Immature natural killer cell (primary cell): Measurements from ENCODE around the gene LDLR. TPM values are rescaled to one million over a fixed set of nuclear protein-coding genes. Genes with fewer than 3 reads are reported as not detected.
"Not testable (repeated sequence)": the region's sequence is repeated elsewhere in the genome, so short reads cannot be mapped to it uniquely, and the experiment has no call there.

Experiments used
- DNase-seq, 3 donors: peaks; one replicate each; pipeline ENCODE4 v3.0.0; 2022; ENCODE audit warnings: mixed read lengths in 1 of 3
- H3K27ac Mint-ChIP-seq, 6 donors: one replicate each; pipeline ENCODE4 v1.8.0; 2020; ENCODE audit warnings: mixed read lengths in 6 of 6, mild to moderate bottlenecking in 5 of 6, inconsistent platforms in 4 of 6, moderate library complexity in 3 of 6
- H3K27me3 Mint-ChIP-seq, 3 donors: one replicate each; pipeline ENCODE4 v1.8.0; 2020 to 2021; ENCODE audit warnings: low read depth in 3 of 3, mild to moderate bottlenecking in 3 of 3, mixed read lengths in 3 of 3, moderate library complexity in 3 of 3, inconsistent platforms in 1 of 3
- H3K36me3 Mint-ChIP-seq, 3 donors: one replicate each; pipeline ENCODE4 v1.8.0; 2020; ENCODE audit warnings: mixed read lengths in 3 of 3, inconsistent platforms in 2 of 3, mild to moderate bottlenecking in 2 of 3
- H3K4me1 Mint-ChIP-seq, 2 donors: one replicate each; pipeline ENCODE4 v1.8.0; 2020; ENCODE audit warnings: inconsistent platforms in 2 of 2, mild to moderate bottlenecking in 2 of 2, mixed read lengths in 2 of 2, moderate library complexity in 1 of 2
- H3K4me3 Mint-ChIP-seq, 5 donors: one replicate each; pipeline ENCODE4 v1.8.0; 2020; ENCODE audit warnings: mild to moderate bottlenecking in 5 of 5, mixed read lengths in 5 of 5, inconsistent platforms in 3 of 5, moderate library complexity in 3 of 5
- H3K9me3 Mint-ChIP-seq, 6 donors: one replicate each; pipeline ENCODE4 v1.8.0; 2020; ENCODE audit warnings: mild to moderate bottlenecking in 6 of 6, mixed read lengths in 6 of 6, inconsistent platforms in 4 of 6, moderate library complexity in 3 of 6
- polyA plus RNA-seq, 3 donors: library from polyadenylated mRNA; unstranded; fragments of 300-500 nt; fragmentation: Illumina TruSeq; gene quantifications; one replicate each; pipeline ENCODE4 v1.2.3, GENCODE V29; 2021

The LDLR gene
- polyA plus RNA-seq, 3 donors from 2014 or later: 10.8 to 28.1 (median 22.8) TPM

- Mint-ChIP-seq H3K4me3 (peak overlapping the region; percentile 88 to 94 (median 94)), H3K9me3 (no peaks in the 10 kb centered on the region), H3K27me3 (peaks cover 0 to 6% (median 0%) of the 10 kb centered on the region in 3 donors), H3K36me3 (no peaks in the 10 kb centered on the region), H3K4me1 (peaks cover 37 to 42% of the 10 kb centered on the region in 2 donors), H3K27ac (peak overlapping the region; percentile 84 to 96 (median 94))
- no peak for DNase-seq
Measured at GRCh38 chr19:11088506-11089253, 583 bp upstream of the LDLR start.

- peaks cover 47 to 51% of the 10 kb centered on the region in 2 donors for H3K4me1 Mint-ChIP-seq
- not testable (repeated sequence) for H3K9me3 Mint-ChIP-seq
Measured at GRCh38 chr19:11090014-11090263, 676 bp downstream of the LDLR start.

GRCh38 chr19:11090264-11090996 lies 1.2 kb downstream of the LDLR start:
- H3K36me3 Mint-ChIP-seq: peaks cover 0 to 5% (median 4%) of the 10 kb centered on the region in 3 donors
- H3K9me3 Mint-ChIP-seq: no peaks in the 10 kb centered on the region
- peak overlapping the region; percentile 93 to 96 (median 94) for H3K27ac Mint-ChIP-seq
- H3K4me3 Mint-ChIP-seq: peak overlapping the region; percentile 88 to 94 (median 92)
- peak; percentile 94 to 96 (median 95) for DNase-seq
- H3K27me3 Mint-ChIP-seq: peaks cover 0 to 9% (median 0%) of the 10 kb centered on the region in 3 donors
- peaks cover 52 to 56% of the 10 kb centered on the region in 2 donors for H3K4me1 Mint-ChIP-seq

More at GRCh38 chr19:11090014-11090263, 676 bp downstream of the LDLR start:
- Mint-ChIP-seq H3K27ac (peak overlapping the region; percentile 84 to 96 (median 94)), H3K4me3 (peak overlapping the region; percentile 88 to 94 (median 94))
- DNase-seq, H3K27me3 Mint-ChIP-seq, H3K36me3 Mint-ChIP-seq: not testable (repeated sequence)

- H3K27me3 Mint-ChIP-seq: peaks cover 0 to 11% (median under 1%) of the 10 kb centered on the region in 3 donors
- peak overlapping the region; percentile 88 to 94 (median 92) for H3K4me3 Mint-ChIP-seq
- no peaks in the 10 kb centered on the region for H3K9me3 Mint-ChIP-seq
- peaks cover 0 to 5% (median 5%) of the 10 kb centered on the region in 3 donors for H3K36me3 Mint-ChIP-seq
- peak overlapping the region; percentile 93 to 96 (median 94) for H3K27ac Mint-ChIP-seq
- peaks cover 59 to 63% of the 10 kb centered on the region in 2 donors for H3K4me1 Mint-ChIP-seq
- DNase-seq: no peak
Measured at GRCh38 chr19:11090997-11091702, 1.9 kb downstream of the LDLR start.

GRCh38 chr19:11091703-11092153 lies 2.5 kb downstream of the LDLR start:
- Mint-ChIP-seq H3K36me3 (peaks cover 0 to 10% (median 9%) of the 10 kb centered on the region in 3 donors), H3K27ac (peak overlapping the region; percentile 93 to 96 (median 94)), H3K4me1 (peaks cover 65 to 69% of the 10 kb centered on the region in 2 donors), H3K27me3 (peaks cover 0 to 14% (median 6%) of the 10 kb centered on the region in 3 donors), H3K9me3 (no peaks in the 10 kb centered on the region), H3K4me3 (peak overlapping the region; percentile 88 to 94 (median 92))
- DNase-seq: peak; percentile 53 to 64 (median 58)

GRCh38 chr19:11092181-11092538 lies 2.9 kb downstream of the LDLR start:
- H3K4me1 Mint-ChIP-seq: peaks cover 66 to 70% of the 10 kb centered on the region in 2 donors
- H3K27ac Mint-ChIP-seq: peak overlapping the region; percentile 93 to 96 (median 94)
- peaks cover 0 to 10% (median 9%) of the 10 kb centered on the region in 3 donors for H3K36me3 Mint-ChIP-seq
- H3K27me3 Mint-ChIP-seq: peaks cover 0 to 14% (median 6%) of the 10 kb centered on the region in 3 donors
- H3K4me3 Mint-ChIP-seq: peak overlapping the region; percentile 25 to 94 (median 90)
- H3K9me3 Mint-ChIP-seq: no peaks in the 10 kb centered on the region
- peak in 2 of 3 donors; percentile 21 to 45 for DNase-seq

GRCh38 chr19:11093689-11094238 lies 4.5 kb downstream of the LDLR start:
- H3K36me3 Mint-ChIP-seq: peaks cover 0 to 10% (median 9%) of the 10 kb centered on the region in 3 donors
- H3K4me3 Mint-ChIP-seq: peak overlapping the region in 1 of 5 donors; percentile 25
- no peaks in the 10 kb centered on the region for H3K9me3 Mint-ChIP-seq
- peak overlapping the region; percentile 84 to 98 (median 96) for H3K27ac Mint-ChIP-seq
- peaks cover 66 to 69% of the 10 kb centered on the region in 2 donors for H3K4me1 Mint-ChIP-seq
- H3K27me3 Mint-ChIP-seq: peaks cover 0 to 14% (median 6%) of the 10 kb centered on the region in 3 donors
- DNase-seq: no peak

- peaks cover 0 to 11% (median 6%) of the 10 kb centered on the region in 3 donors for H3K27me3 Mint-ChIP-seq
- H3K36me3 Mint-ChIP-seq: peaks cover 0 to 15% (median 9%) of the 10 kb centered on the region in 3 donors
- no peak for DNase-seq
- H3K27ac Mint-ChIP-seq: peak overlapping the region; percentile 94 to 99 (median 98)
- no peaks in the 10 kb centered on the region for H3K9me3 Mint-ChIP-seq
- peak overlapping the region; percentile 77 to 93 (median 88) for H3K4me3 Mint-ChIP-seq
- peaks cover 66% of the 10 kb centered on the region in 2 donors for H3K4me1 Mint-ChIP-seq
Measured at GRCh38 chr19:11094520-11094894, 5.2 kb downstream of the LDLR start.

- Mint-ChIP-seq H3K36me3 (peaks cover 7 to 21% (median 9%) of the 10 kb centered on the region in 3 donors), H3K9me3 (no peaks in the 10 kb centered on the region), H3K27me3 (peaks cover 0 to 10% (median 8%) of the 10 kb centered on the region in 3 donors), H3K27ac (peak overlapping the region; percentile 94 to 99 (median 98)), H3K4me3 (peak overlapping the region; percentile 77 to 93 (median 88)), H3K4me1 (peaks cover 69 to 71% of the 10 kb centered on the region in 2 donors)
- peak; percentile 50 to 60 (median 51) for DNase-seq
Measured at GRCh38 chr19:11096210-11096841, 7.1 kb downstream of the LDLR start.

GRCh38 chr19:11097367-11097766 lies 8.1 kb downstream of the LDLR start:
- Mint-ChIP-seq H3K4me1 (peaks cover 59 to 62% of the 10 kb centered on the region in 2 donors), H3K27ac (peak overlapping the region; percentile 77 to 98 (median 96))
- not testable (repeated sequence) for H3K27me3 Mint-ChIP-seq

GRCh38 chr19:11098327-11098726 lies 9.1 kb downstream of the LDLR start:
- H3K4me3 Mint-ChIP-seq: no peak overlapping the region
- DNase-seq: no peak
- peaks cover 9 to 21% (median 13%) of the 10 kb centered on the region in 3 donors for H3K36me3 Mint-ChIP-seq
- H3K27me3 Mint-ChIP-seq: peaks cover 0 to 10% (median 8%) of the 10 kb centered on the region in 3 donors
- H3K9me3 Mint-ChIP-seq: no peaks in the 10 kb centered on the region
- peak overlapping the region in 5 of 6 donors; percentile 39 to 80 (median 71) for H3K27ac Mint-ChIP-seq
- peaks cover 49 to 55% of the 10 kb centered on the region in 2 donors for H3K4me1 Mint-ChIP-seq

More at GRCh38 chr19:11097367-11097766, 8.1 kb downstream of the LDLR start:
- not testable (repeated sequence) for H3K9me3 Mint-ChIP-seq, DNase-seq
- Mint-ChIP-seq H3K4me3 (peak overlapping the region in 2 of 5 donors; percentile 14 to 88), H3K36me3 (peaks cover 8 to 21% (median 9%) of the 10 kb centered on the region in 3 donors)

- Mint-ChIP-seq H3K27ac (peak overlapping the region; percentile 45 to 87 (median 62)), H3K27me3 (peaks cover 0 to 12% (median 8%) of the 10 kb centered on the region in 3 donors), H3K9me3 (no peaks in the 10 kb centered on the region)
Measured at GRCh38 chr19:11098861-11099260, 9.6 kb downstream of the LDLR start.

More at GRCh38 chr19:11098861-11099260, 9.6 kb downstream of the LDLR start:
- DNase-seq: no peak
- peaks cover 9 to 21% (median 17%) of the 10 kb centered on the region in 3 donors for H3K36me3 Mint-ChIP-seq
- H3K4me1 Mint-ChIP-seq: peaks cover 44 to 52% of the 10 kb centered on the region in 2 donors
- no peak overlapping the region for H3K4me3 Mint-ChIP-seq
